ENCODE data around the gene SF3B3.
"Not testable (repeated sequence)": the region's sequence is repeated elsewhere in the genome, so short reads cannot be mapped to it uniquely, and the experiment has no call there.

The SF3B3 gene

GRCh38 chr16:70612931-70613330 lies 89.3 kb downstream of the SF3B3 start:
- DNase-seq (ENCODE audit: low read depth in 2 of 3, low spot score in 1 of 3): no peak

GRCh38 chr16:70614208-70614951 lies 90.8 kb downstream of the SF3B3 start:
- DNase-seq (ENCODE audit: low read depth in 2 of 3, low spot score in 1 of 3): no peak

GRCh38 chr16:70615945-70616344 lies 92.3 kb downstream of the SF3B3 start:
- no peak for DNase-seq (ENCODE audit: low read depth in 2 of 3, low spot score in 1 of 3)

GRCh38 chr16:70621864-70622263 lies 98.2 kb downstream of the SF3B3 start:
- DNase-seq (ENCODE audit: low read depth in 2 of 3, low spot score in 1 of 3): not testable (repeated sequence)

Data from stimulated activated CD4-positive, alpha-beta T cell treated with anti-CD3 and anti-CD28 coated beads, Interleukin-12 subunit alpha, Interleukin-12 subunit beta, amount 100 ng/mL, for 48 hours (primary cell).